Measurements from ENCODE around the gene CD86. TPM values are rescaled to one million over a fixed set of nuclear protein-coding genes. Genes with fewer than 3 reads are reported as not detected.

Gene CD86
- total RNA-seq, 2 experiments from 2014 or later = 0.69 to 1.4 TPM

DNA sequence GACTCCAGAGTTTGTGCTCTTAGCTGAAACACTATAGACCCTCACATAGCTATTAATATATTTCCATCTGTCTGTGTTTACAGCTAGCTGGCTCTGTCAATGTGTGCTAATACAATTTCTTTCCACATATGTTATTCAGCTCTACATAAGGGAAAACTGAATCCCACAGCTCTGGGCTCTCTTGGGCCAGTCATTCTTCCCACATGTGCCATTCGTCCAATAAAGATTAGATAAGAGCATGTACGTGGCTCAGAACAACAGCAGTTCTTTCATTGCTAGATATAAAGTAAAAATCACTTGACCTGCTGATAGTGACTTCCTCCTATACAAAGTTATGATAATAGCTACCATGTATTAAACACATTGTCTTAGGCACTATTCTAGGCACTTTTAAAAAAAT is 30.4 kb upstream of the CD86 start:
- no peak overlapping the region for H3K4me3 ChIP-seq (ENCODE audit: low read length)
- POLR2A ChIA-PET = no interaction called here
- TF ChIP-seq, protein P1, sequence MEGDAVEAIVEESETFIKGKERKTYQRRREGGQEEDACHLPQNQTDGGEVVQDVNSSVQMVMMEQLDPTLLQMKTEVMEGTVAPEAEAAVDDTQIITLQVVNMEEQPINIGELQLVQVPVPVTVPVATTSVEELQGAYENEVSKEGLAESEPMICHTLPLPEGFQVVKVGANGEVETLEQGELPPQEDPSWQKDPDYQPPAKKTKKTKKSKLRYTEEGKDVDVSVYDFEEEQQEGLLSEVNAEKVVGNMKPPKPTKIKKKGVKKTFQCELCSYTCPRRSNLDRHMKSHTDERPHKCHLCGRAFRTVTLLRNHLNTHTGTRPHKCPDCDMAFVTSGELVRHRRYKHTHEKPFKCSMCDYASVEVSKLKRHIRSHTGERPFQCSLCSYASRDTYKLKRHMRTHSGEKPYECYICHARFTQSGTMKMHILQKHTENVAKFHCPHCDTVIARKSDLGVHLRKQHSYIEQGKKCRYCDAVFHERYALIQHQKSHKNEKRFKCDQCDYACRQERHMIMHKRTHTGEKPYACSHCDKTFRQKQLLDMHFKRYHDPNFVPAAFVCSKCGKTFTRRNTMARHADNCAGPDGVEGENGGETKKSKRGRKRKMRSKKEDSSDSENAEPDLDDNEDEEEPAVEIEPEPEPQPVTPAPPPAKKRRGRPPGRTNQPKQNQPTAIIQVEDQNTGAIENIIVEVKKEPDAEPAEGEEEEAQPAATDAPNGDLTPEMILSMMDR (IDR thresholded peaks at IDR 0.05) = no peak

DNA sequence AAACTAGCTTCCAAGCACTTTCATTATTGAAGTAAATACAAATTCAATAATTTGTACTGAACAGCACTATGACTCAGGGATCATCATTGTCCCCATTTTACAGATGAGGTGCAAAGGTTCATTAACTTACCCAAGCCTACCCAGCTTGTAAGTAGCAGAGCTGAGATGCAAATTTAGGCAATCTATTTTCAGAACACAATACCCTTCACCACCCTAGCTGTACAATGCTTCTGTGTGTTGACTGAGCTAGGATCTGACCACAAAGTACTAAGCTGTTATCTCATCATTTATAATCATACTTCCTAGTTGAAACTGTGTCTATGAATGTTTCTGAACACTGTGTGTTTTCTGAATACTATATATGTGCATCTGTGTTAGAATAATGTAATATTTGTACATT is 29.9 kb upstream of the CD86 start:
- no peak for ATAC-seq (ENCODE audit: poor library complexity)
- Mint-ChIP-seq H3K36me3 (ENCODE audit: low read depth) (no peaks in the 10 kb centered on the region), H3K4me3 (no peak overlapping the region), H3K9me3 (no peaks in the 10 kb centered on the region), H3K27me3 (peaks cover 26% of the 10 kb centered on the region), H3K27ac (no peak overlapping the region), H3K4me1 (ENCODE audit: low read depth) (peaks cover 4% of the 10 kb centered on the region)
- TF ChIP-seq, protein P1 (IDR thresholded peaks at IDR 0.05) = no peak
- intact Hi-C loops (cut with DNase I, micrococcal nuclease) = no loop called here
- H3K27me3 ChIP-seq (ENCODE audit: control insufficient read depth in 1 of 2, insufficient read depth in 2 of 2, low read length in 2 of 2) = peaks cover 5 to 23% of the 10 kb centered on the region in 2 experiments
- no peak for DNase-seq
- peaks cover 4% of the 10 kb centered on the region for H3K4me1 ChIP-seq (ENCODE audit: insufficient read depth, low read length)
- POLR2A ChIA-PET = no interaction called here
- peaks cover 0 to 6% of the 10 kb centered on the region in 2 experiments for H3K9me3 ChIP-seq (ENCODE audit: control insufficient read depth in 1 of 2, insufficient read depth in 1 of 2, low read length in 2 of 2)
- H3K36me3 ChIP-seq (ENCODE audit: insufficient read depth, low read length) = no peaks in the 10 kb centered on the region
- H3K27ac ChIP-seq (ENCODE audit: low read depth in 1 of 2, low read length in 2 of 2) = no peak overlapping the region
- CTCF ChIA-PET = no interaction called here
- H3K4me3 ChIP-seq (ENCODE audit: low read length) = no peak overlapping the region

More for the DNA sequence above, 30.4 kb upstream of the CD86 start:
- Mint-ChIP-seq H3K4me3 (no peak overlapping the region), H3K4me1 (ENCODE audit: low read depth) (peaks cover 4% of the 10 kb centered on the region), H3K27me3 (peaks cover 31% of the 10 kb centered on the region), H3K9me3 (no peaks in the 10 kb centered on the region), H3K36me3 (ENCODE audit: low read depth) (no peaks in the 10 kb centered on the region), H3K27ac (no peak overlapping the region)
- H3K27me3 ChIP-seq (ENCODE audit: control insufficient read depth in 1 of 2, insufficient read depth in 2 of 2, low read length in 2 of 2) = peaks cover 5 to 28% of the 10 kb centered on the region in 2 experiments
- ATAC-seq (ENCODE audit: poor library complexity) = no peak
- intact Hi-C loops (cut with DNase I, micrococcal nuclease) = no loop called here
- H3K36me3 ChIP-seq (ENCODE audit: insufficient read depth, low read length) = no peaks in the 10 kb centered on the region
- H3K4me1 ChIP-seq (ENCODE audit: insufficient read depth, low read length) = peaks cover 4% of the 10 kb centered on the region
- peaks cover 0 to 6% of the 10 kb centered on the region in 2 experiments for H3K9me3 ChIP-seq (ENCODE audit: control insufficient read depth in 1 of 2, insufficient read depth in 1 of 2, low read length in 2 of 2)
- CTCF ChIA-PET = no interaction called here
- no peak for DNase-seq
- no peak overlapping the region for H3K27ac ChIP-seq (ENCODE audit: low read depth in 1 of 2, low read length in 2 of 2)

DNA sequence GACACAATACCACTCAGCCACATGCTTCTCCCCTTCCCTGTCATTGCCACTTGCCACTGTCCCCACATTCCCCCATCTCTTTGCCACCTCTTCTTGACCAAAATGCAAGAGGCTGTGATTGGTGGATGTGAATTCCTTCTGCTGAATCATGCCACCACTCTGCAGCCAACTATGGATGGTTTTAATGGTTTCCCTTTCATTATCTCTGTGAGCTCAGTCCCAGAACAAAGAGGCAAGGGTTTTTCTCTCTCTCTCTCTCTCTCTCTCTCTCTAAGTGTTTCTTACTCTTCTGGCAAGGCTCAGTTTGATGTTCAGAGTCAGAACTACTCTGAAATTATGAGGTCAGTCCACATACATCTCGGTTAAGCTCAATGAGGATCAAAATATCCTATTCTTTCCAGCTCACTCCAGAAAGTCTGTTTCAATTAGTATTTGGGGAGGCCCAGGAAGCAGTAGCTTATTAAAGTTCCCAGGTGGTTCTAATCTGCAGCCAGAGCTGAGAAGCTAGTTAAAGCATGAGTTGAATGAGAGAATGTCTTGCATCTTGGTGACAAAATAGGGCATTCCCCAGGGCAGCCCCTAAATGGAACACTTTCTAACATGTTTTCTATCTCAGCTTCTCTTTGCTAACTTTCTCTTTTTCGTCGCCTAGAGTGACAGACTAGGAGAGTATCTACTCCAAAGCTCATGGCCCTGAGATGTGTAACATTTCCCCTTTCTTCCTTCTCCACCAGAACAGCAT is 24.6 kb upstream of the CD86 start:
- no peak overlapping the region for H3K4me3 Mint-ChIP-seq
- Histone ChIP-seq H3K4me3 (ENCODE audit: low read length) (no peak overlapping the region), H3K27me3 (ENCODE audit: control insufficient read depth in 1 of 2, insufficient read depth in 2 of 2, low read length in 2 of 2) (no peaks in the 10 kb centered on the region), H3K9me3 (ENCODE audit: control insufficient read depth in 1 of 2, insufficient read depth in 1 of 2, low read length in 2 of 2) (no peaks in the 10 kb centered on the region), H3K4me1 (ENCODE audit: insufficient read depth, low read length) (no peaks in the 10 kb centered on the region), H3K27ac (ENCODE audit: low read depth in 1 of 2, low read length in 2 of 2) (no peak overlapping the region), H3K36me3 (ENCODE audit: insufficient read depth, low read length) (no peaks in the 10 kb centered on the region)
- peaks cover 1% of the 10 kb centered on the region for H3K9me3 Mint-ChIP-seq
- H3K4me1 Mint-ChIP-seq (ENCODE audit: low read depth) = no peaks in the 10 kb centered on the region
- CTCF ChIA-PET = no interaction called here
- ATAC-seq (ENCODE audit: poor library complexity) (no peak), DNase-seq (peak in 2 of 14 experiments; percentile 9 to 30)
- TF ChIP-seq, protein P1 (IDR thresholded peaks at IDR 0.05) = no peak
- no peak overlapping the region for H3K27ac Mint-ChIP-seq
- POLR2A ChIA-PET = no interaction called here
- no peaks in the 10 kb centered on the region for H3K36me3 Mint-ChIP-seq (ENCODE audit: low read depth)
- intact Hi-C loops (cut with DNase I, micrococcal nuclease) = no loop called here
- no peaks in the 10 kb centered on the region for H3K27me3 Mint-ChIP-seq

Measured in CD4-positive, alpha-beta T cell (primary cell).